Omental fat pad (tissue), 4 donors: ENCODE results near the gene NFIB. TPM values are rescaled to one million over a fixed set of nuclear protein-coding genes. Genes with fewer than 3 reads are reported as not detected.

Experiments
- ATAC-seq: fragments of 150-250 bp; one replicate; pipeline ENCODE4 v1.9.1; 2016; ENCODE audit warnings: mild to moderate bottlenecking, moderate library complexity; ENCODE audit not compliant: low FRiP score
- DNase-seq: peaks from one replicate; pipeline ENCODE4 v3.0.0-alpha.2; 2019; ENCODE audit warnings: low spot score
- total RNA-seq, 4 donors: library from RNA; depleted of rRNA; stranded (reverse); fragments of >200 nt; gene quantifications; one replicate each; pipeline ENCODE4 v1.1.0, GENCODE V29; 2016
- TF ChIP-seq, protein P1 (sequence below), 3 donors: fragments of 450-650 bp; IDR thresholded peaks; one replicate each; pipeline ENCODE4 v1.5.1; 2016 to 2017; ENCODE audit warnings: antibody characterized with exemption in 3 of 3, mild to moderate bottlenecking in 3 of 3, moderate library complexity in 2 of 3

Gene NFIB
- total RNA-seq, 4 donors from 2014 or later: 55.1 to 265 (median 106) TPM

DNA sequence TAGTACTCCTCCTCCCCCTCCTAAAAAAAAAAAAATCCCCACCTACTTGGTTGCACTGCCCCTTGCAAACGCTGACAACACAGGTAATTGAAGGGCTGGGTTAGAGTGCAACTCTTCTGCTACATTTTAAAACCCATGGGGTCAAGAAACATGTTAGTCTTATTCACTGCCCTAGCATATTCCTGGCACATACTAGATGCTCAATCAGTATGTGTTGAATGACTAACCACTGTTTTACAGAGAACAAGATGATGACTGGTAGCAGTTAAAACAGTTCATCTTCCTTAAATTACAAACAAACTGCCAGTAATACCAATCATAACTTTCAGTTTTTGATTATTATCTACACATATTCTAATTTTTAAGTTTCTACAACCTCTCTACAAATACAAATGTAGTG, 124.4 kb downstream of the NFIB start:
- TF ChIP-seq, protein P1, sequence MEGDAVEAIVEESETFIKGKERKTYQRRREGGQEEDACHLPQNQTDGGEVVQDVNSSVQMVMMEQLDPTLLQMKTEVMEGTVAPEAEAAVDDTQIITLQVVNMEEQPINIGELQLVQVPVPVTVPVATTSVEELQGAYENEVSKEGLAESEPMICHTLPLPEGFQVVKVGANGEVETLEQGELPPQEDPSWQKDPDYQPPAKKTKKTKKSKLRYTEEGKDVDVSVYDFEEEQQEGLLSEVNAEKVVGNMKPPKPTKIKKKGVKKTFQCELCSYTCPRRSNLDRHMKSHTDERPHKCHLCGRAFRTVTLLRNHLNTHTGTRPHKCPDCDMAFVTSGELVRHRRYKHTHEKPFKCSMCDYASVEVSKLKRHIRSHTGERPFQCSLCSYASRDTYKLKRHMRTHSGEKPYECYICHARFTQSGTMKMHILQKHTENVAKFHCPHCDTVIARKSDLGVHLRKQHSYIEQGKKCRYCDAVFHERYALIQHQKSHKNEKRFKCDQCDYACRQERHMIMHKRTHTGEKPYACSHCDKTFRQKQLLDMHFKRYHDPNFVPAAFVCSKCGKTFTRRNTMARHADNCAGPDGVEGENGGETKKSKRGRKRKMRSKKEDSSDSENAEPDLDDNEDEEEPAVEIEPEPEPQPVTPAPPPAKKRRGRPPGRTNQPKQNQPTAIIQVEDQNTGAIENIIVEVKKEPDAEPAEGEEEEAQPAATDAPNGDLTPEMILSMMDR (IDR thresholded peaks at IDR 0.05): no peak
- ATAC-seq (no peak), DNase-seq (no peak)

GRCh38 chr9:14189146-14189545, 124.8 kb downstream of the NFIB start:
- no peak for DNase-seq
- no peak for ATAC-seq
- TF ChIP-seq, protein P1 (IDR thresholded peaks at IDR 0.05): no peak

DNA sequence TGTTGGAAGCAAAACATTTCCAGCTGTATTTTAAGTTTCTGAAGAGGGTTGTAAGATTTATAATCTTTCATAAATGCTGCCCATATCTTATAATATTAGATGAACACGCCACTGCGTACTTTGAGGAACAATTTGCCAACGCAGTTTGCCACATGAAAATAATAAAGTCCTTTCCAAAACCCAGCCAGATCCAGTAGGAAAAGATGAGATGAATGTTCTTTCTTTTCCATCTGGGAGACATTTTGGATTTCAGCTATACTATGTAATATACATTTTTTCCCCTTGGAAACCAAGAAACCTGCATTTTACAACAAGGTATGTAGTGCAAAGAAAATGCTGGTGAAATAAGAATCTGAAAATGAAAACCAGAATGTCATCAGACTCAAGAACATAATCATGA, 125.4 kb downstream of the NFIB start:
- no peak for DNase-seq
- no peak for ATAC-seq
- TF ChIP-seq, protein P1 (IDR thresholded peaks at IDR 0.05): no peak

DNA sequence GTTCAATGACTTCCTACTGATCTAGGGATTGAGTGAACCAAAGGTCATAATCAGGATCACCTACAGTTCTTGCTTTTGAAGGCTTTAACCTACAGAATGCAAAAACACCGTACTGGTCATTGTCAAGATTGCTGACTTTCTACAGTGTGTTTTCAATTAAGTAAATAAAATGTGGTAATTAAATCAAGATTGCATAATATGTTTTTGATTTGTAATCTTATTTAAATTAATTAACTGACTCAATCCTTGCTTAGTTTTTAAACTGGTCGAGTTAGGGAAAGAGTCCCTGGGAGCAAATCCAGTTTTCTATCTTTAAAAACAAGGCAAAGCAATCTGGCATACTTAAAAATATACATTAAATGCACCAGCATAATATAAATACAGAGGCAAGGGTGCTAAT, 125.9 kb downstream of the NFIB start:
- ATAC-seq (no peak), DNase-seq (no peak)
- TF ChIP-seq, protein P1 (IDR thresholded peaks at IDR 0.05): no peak

DNA sequence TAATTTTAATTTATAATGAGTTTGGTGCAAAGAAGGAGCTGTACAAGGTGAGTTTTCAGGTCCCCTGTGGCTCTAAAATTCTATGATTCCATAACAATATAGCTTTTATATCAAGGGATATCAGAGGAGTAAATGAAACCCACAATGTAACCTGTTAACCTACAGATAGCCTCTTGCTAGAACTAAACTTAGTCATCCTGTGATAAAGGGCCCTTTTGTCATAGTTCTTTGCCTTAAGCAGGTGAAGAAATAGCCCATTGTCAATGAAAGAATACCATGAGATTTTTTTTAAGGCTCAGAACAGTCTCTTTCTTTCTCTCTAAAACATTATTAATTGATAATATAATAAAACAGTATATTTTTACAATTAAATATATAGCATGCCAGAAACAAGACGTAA, 127.8 kb downstream of the NFIB start:
- DNase-seq: no peak
- TF ChIP-seq, protein P1 (IDR thresholded peaks at IDR 0.05): no peak
- ATAC-seq: no peak

DNA sequence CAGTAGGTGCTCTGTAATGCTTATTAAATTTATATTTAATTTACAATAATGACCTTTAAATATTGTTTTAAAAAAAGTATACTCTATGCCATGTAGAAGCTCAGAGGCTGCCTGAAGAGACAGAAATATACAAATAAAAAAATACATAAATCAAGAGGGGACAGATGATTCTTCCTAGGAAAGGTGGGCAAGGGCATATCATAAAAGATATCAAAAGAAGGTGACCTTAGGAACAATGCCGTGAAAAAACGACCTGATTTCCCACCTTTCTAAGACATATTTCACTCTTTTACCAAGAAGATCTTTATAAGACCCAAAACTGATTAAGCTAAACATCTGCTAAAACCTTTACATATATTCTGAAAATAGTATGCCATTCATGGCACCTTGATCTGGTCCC, 128.9 kb downstream of the NFIB start:
- TF ChIP-seq, protein P1 (IDR thresholded peaks at IDR 0.05): no peak
- DNase-seq: no peak
- ATAC-seq: no peak

DNA sequence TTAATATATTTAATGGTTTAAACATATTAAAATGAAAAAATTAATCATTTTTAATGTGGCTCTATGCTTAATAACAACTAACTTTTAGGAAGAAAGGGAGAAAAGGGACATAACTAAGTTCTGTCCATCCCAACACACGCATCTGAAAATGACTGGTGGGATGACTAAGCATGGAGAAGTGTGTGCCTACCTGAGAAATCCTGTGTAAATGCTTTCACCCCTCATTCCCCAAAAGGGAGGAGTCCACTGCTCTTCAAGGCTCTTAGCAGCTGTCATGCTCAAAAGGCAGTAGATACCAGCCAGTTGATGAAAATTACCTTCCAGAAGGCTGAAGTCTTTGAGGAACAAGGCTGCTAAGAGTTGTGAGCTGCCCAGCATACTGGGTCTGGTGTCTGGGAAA, 130.9 kb downstream of the NFIB start:
- ATAC-seq: peak; percentile 28
- TF ChIP-seq, protein P1 (IDR thresholded peaks at IDR 0.05): no peak
- no peak for DNase-seq
